HT1080 (cell line): ENCODE data around the gene MRPS10. TPM values are rescaled to one million over a fixed set of nuclear protein-coding genes. Genes with fewer than 3 reads are reported as not detected.
A peak's percentile ranks its signal among the peaks of the same experiment; 100 is the strongest.
"Not testable (repeated sequence)": the region's sequence is repeated elsewhere in the genome, so short reads cannot be mapped to it uniquely, and the experiment has no call there.

ENCODE experiments used
- DNase-seq: peaks from one replicate; pipeline ENCODE4 v3.0.0-alpha.2; 2015; ENCODE audit warnings: low read depth
- total RNA-seq: library from RNA; depleted of rRNA; stranded (reverse); fragments of >200 nt; shearing (Covaris generic); gene quantifications from 2 replicates; pipeline ENCODE4 v1.2.3, GENCODE V29; 2014; rRNA removed

MRPS10 gene
- total RNA-seq, 1 experiment from 2014 or later = 76.1 TPM

GRCh38 chr6:42177514-42178364, 39.9 kb downstream of the MRPS10 start:
- no peak for DNase-seq

DNA sequence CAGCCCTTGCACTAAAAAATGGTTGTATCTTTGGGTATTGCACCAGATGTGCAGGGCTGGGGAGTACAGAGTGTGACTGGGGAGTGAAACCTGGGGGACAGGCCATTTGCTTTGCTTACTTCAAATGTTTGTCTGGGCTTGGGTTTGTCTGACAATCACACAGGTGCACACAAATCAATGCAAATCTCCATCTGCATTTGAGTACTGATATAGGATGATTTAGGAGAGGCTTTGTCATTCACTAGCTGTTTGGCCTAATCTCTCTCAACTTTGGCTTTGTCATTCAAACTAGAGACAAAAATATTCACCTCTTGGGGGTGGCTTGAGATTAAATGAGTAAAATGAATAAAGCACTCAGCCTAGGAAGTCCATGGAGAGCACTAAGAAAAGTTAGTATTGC, 40.7 kb downstream of the MRPS10 start:
- no peak for DNase-seq

GRCh38 chr6:42175860-42176259, 41.8 kb downstream of the MRPS10 start:
- no peak for DNase-seq

GRCh38 chr6:42173101-42173500, 44.6 kb downstream of the MRPS10 start, which contains the start of gene GUCA1A:
GUCA1A (plus strand) TSS chr6:42173364; CDS start chr6:42173614, 250 bp downstream.
- DNase-seq = no peak

DNA sequence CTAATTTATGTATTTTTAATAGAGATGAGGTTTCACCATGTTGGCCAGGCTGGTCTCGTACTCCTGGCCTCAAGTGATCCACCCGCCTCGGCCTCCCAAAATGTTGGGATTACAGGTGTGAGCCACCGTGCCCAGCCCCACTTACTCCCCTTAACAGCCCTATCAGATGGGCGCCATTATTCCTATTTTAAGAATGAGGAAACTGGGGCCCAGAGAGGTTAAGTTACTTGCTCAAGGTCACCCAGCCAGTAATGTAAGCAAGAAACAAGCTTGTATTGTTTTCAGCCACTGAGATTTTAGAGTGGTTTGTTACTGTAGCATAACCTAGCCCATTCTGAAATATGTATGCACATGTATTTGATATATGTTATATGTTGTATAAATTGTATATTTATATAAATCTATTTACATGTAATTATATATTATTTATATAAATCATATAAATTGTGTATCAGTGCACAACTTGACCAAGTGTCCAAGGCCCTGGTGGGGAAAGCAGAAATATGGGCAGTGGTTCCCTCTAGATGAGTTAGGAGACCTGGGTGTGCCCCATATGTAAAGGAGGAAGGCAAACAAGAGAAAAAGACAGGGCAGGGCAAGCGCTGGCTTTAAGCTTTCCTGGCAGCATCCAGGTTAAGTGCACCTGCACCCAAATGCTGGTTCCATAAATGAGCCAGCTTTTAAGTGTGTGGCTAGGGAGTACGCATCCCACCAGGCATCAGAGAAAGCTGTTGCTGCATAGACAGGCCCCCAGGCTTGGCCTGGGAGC, 45.7 kb downstream of the MRPS10 start:
- no peak for DNase-seq

DNA sequence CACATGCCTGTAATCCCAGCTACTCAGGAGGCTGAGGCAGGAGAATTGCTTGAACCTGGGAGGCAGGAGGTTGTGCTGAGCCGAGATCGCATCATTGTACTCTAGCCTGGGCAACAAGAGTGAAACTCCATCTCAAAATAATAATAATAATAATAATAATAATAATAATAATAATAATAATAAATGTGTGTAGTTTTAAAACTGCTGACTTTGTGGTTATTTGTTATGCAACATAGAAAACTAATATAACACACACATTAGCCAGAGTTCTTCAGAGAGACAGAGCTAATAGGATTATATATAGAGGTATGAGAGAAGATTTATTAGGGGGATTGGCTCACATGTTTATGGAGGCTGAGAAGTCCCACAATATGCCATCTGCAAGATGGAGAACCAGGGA, 47.9 kb downstream of the MRPS10 start:
- DNase-seq = not testable (repeated sequence)

GRCh38 chr6:42168650-42169049, 49.0 kb downstream of the MRPS10 start:
- DNase-seq = no peak

DNA sequence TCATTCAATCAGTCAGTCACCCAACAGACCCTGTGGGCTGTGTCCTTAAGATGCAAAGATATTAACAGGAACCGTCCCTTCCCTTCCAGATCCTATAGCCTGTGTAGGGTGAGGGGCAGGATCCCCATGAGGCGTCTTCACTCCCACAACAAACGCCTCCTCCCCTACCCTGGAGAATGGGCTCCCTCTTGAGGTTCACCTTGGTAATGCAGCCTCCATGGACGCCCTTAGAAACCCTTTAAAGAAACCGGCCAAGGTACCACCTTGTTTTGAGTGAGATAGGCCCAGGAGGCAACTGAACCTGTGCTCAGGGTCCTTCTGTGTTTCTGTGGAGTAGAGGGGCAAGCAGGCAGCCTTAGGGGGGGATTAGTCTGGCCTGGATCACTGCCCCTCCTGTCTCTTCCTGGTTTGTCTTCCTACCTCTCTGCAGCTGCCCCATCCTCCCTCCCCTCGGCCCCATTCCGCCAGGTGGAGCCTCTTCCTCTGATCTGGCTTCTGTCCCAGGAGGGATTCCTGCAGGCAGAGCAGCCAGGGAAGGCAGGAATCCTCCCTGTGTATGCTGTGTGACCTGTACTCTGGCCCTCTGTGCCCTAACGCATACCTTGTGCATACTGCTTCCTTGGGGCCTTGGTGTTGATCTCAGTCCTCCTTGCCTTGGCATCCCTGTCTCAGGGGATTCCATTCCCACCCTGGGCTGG, 51.1 kb downstream of the MRPS10 start:
- peak; percentile 71 for DNase-seq

GRCh38 chr6:42165016-42165415, 52.6 kb downstream of the MRPS10 start:
- DNase-seq = peak; percentile 17

- DNase-seq = no peak
Observed at GRCh38 chr6:42163981-42164380, 53.7 kb downstream of the MRPS10 start.

- DNase-seq = no peak
Observed at GRCh38 chr6:42162812-42163211, 54.8 kb downstream of the MRPS10 start.

DNA sequence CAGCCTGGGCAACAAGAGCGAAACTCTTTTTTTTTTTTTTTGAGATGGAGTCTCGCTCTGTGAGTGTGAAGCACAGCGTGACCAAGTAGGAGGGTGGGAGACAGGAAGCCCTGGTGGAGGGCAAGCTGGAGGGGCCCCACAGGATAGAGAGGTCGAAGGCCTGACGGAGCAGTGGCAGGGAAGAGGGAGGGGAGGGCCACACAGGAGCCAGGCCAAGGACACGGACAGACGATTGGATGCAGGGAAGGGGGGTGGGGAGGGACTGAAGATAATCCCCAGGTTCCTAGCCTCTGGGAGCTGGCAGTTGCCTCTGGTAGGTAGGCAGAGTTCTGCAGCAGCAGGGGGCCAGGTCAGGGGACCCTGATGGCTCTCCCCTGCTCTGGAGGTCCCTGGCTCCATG, 55.3 kb downstream of the MRPS10 start:
- DNase-seq = no peak

- no peak for DNase-seq
Observed at GRCh38 chr6:42159431-42160024, 58.1 kb downstream of the MRPS10 start.

DNA sequence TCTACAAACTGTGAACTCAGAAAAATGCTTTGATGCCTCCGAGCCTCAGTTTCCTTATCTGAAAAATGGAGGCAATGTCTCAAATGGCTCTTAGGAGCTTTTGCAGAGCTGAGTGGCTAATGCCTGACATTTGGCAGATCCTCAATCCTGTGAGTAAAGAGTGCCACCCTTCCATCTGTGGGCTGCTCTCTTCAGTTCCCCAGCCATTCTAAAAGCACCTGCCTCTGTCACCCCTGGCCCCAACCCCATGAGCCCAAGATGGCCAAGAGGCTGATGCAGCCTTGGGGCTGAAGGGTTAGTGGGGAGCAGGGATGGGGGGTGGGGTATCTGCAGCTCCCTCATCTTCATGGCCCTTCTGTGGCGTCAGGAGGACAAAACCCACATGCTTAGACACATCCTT, 59.0 kb downstream of the MRPS10 start:
- no peak for DNase-seq

- no peak for DNase-seq
Observed at GRCh38 chr6:42158011-42158410, 59.6 kb downstream of the MRPS10 start.

Other genes with a start within 250 kb of the MRPS10 start
- gene TAF8, start 167.3 kb downstream of the MRPS10 start, total RNA-seq = 18.4 and 21.1 TPM in 2 replicates
- gene C6orf132, start 75.2 kb downstream of the MRPS10 start, total RNA-seq = not detected in 2 replicates
- gene GUCA1A, start 44.5 kb downstream of the MRPS10 start, total RNA-seq = not detected in 2 replicates
- 0.07 TPM in 1 of 2 replicates, not detected in the other for gene GUCA1B, start 22.9 kb downstream of the MRPS10 start, total RNA-seq
- 7.0 and 11.4 TPM in 2 replicates for gene TRERF1, start 234.1 kb upstream of the MRPS10 start, total RNA-seq